ENCODE measurements around the gene TRIM14. TPM values are rescaled to one million over a fixed set of nuclear protein-coding genes. Genes with fewer than 3 reads are reported as not detected.
"Not testable (repeated sequence)": the region's sequence is repeated elsewhere in the genome, so short reads cannot be mapped to it uniquely, and the experiment has no call there.

TRIM14 gene
- total RNA-seq, 1 donor from 2014 or later: 9.4 TPM

DNA sequence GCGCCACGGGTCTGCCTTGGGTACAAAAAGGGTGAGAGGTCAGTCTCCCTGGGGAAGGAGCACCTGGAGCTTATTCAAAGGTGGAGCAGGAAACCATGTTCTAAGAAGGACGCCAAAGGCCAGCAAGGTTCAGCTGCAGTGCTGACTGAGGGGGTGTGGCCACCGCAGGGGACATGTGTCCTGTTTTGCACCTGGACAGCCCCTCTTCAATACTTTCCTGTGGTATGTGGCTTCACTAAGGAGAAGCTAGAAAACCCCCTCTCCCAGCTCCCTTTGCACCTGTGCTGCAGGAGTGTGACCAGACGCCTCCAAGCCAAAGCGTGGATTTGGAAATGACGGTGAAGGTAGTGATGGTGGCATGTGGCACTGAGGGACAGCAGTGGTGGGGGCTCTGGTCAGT is 23.6 kb downstream of the TRIM14 start:
- TF ChIP-seq, protein P1, sequence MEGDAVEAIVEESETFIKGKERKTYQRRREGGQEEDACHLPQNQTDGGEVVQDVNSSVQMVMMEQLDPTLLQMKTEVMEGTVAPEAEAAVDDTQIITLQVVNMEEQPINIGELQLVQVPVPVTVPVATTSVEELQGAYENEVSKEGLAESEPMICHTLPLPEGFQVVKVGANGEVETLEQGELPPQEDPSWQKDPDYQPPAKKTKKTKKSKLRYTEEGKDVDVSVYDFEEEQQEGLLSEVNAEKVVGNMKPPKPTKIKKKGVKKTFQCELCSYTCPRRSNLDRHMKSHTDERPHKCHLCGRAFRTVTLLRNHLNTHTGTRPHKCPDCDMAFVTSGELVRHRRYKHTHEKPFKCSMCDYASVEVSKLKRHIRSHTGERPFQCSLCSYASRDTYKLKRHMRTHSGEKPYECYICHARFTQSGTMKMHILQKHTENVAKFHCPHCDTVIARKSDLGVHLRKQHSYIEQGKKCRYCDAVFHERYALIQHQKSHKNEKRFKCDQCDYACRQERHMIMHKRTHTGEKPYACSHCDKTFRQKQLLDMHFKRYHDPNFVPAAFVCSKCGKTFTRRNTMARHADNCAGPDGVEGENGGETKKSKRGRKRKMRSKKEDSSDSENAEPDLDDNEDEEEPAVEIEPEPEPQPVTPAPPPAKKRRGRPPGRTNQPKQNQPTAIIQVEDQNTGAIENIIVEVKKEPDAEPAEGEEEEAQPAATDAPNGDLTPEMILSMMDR (IDR thresholded peaks at IDR 0.05; ENCODE audit: insufficient read depth, low read length, poor library complexity, severe bottlenecking): no peak
- no peak for DNase-seq (ENCODE audit: low read depth)
- H3K4me3 ChIP-seq (ENCODE audit: low read depth, low read length): no peak overlapping the region
- H3K27me3 ChIP-seq (ENCODE audit: control insufficient read depth, insufficient read depth, low read length): no peaks in the 10 kb centered on the region
- no peaks in the 10 kb centered on the region for H3K36me3 ChIP-seq (ENCODE audit: control insufficient read depth, insufficient read depth, low read length)

DNA sequence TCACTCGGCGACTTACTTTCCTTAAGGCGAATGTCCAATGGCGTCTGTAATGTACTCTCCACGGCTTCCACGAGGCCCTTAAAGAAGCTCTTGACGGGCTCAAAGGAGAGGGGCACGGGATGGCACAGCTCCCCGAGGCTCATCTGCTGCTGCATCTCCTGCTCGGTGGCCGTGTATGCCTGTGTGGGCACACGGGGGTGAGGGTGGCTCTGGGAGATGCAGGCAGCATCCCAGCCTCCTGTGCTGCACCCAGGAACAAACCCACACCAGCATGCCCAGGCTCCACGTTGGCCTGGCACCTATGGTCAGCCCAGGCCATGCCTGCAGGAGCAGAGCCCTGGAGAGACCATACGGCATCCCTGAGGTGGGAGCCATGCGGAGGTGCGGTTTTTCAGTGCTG is 24.2 kb downstream of the TRIM14 start:
- H3K27me3 ChIP-seq (ENCODE audit: control insufficient read depth, insufficient read depth, low read length): no peaks in the 10 kb centered on the region
- TF ChIP-seq, protein P1 (IDR thresholded peaks at IDR 0.05; ENCODE audit: insufficient read depth, low read length, poor library complexity, severe bottlenecking): no peak
- DNase-seq (ENCODE audit: low read depth): no peak
- H3K4me3 ChIP-seq (ENCODE audit: low read depth, low read length): no peak overlapping the region
- no peaks in the 10 kb centered on the region for H3K36me3 ChIP-seq (ENCODE audit: control insufficient read depth, insufficient read depth, low read length)

DNA sequence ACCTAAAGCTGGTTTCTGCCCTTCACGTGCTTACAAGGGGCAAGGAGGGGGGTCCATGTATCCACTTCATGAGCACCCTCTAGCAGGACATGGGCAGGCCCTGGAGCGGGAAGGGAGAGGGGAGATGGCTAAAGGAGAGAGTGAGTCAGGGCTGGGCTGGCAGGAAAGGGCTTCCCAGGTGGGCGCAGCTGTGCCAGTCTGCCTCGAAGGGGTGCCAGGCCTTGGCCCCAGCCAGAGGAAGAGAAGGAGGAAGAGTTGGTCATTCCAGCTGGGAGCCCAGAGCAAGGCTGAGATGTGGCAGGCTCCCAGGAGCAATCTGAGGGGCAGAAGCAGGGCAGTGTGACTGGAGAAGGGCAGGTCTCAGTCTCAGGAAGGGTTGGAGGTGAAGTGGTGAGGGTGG is 24.7 kb downstream of the TRIM14 start:
- no peak for DNase-seq (ENCODE audit: low read depth)
- H3K36me3 ChIP-seq (ENCODE audit: control insufficient read depth, insufficient read depth, low read length): no peaks in the 10 kb centered on the region
- no peak overlapping the region for H3K4me3 ChIP-seq (ENCODE audit: low read depth, low read length)
- TF ChIP-seq, protein P1 (IDR thresholded peaks at IDR 0.05; ENCODE audit: insufficient read depth, low read length, poor library complexity, severe bottlenecking): no peak
- no peaks in the 10 kb centered on the region for H3K27me3 ChIP-seq (ENCODE audit: control insufficient read depth, insufficient read depth, low read length)

DNA sequence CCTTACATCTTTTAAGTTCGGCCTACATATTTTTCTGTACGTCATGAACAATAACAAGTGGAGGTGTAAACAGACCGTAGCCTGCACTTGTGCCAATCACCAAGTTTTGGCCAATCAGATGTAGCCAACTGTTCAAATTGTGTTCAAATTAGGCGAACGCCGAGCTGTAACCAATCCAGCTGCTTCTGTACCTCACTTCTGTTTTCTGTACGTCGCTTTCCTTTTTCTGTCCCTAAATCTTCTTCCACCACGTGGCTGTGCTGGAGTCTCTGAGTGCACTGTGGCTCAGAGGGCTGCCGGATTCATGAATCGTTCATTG is 26.4 kb downstream of the TRIM14 start:
- DNase-seq (ENCODE audit: low read depth): no peak
- Histone ChIP-seq H3K27me3 (ENCODE audit: control insufficient read depth, insufficient read depth, low read length) (no peaks in the 10 kb centered on the region), H3K4me3 (ENCODE audit: low read depth, low read length) (no peak overlapping the region), H3K36me3 (ENCODE audit: control insufficient read depth, insufficient read depth, low read length) (no peaks in the 10 kb centered on the region)
- TF ChIP-seq, protein P1 (IDR thresholded peaks at IDR 0.05; ENCODE audit: insufficient read depth, low read length, poor library complexity, severe bottlenecking): no peak

DNA sequence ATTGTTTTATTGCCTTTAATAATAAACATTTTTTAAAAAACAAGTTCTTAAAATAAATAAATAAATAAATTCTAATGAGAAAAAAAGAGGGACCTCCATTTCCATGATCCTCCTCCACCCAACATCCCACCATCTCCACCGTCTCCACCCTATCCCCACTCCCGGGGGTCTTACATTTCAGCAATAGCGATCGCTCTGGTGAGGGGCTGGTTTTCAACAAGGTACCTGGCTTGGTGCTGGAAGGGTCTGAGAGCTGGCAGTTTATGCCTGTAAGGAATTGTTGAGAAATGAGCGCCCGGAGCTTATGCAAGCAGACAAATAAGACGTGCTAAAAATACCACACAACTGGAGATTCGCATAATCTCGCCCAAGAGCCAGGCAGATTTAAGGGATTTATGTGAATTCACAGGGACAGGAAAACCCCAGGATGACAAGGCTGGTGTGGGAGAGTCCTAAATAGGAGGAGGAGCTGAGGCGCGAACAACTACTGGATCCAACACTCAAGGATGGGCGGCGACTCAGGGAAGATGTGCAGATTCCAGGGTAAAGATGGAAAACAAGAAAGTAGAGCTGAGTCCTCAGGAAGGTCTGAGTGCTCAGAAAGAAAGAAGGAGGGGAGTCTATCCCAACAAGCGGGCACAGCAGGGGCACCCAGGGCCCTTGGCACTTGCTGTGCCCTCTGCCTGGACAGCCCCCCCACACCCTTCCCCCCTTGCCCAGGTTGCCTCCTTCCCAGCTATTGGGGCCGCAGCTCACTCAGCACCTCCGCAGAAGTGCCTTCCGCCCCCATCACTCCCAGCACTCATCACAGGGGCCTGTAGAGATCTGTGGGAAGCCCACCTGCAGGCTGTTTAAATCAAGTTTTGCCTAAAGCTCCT is 27.0 kb downstream of the TRIM14 start:
- H3K36me3 ChIP-seq (ENCODE audit: control insufficient read depth, insufficient read depth, low read length): no peaks in the 10 kb centered on the region
- DNase-seq (ENCODE audit: low read depth): no peak
- H3K27me3 ChIP-seq (ENCODE audit: control insufficient read depth, insufficient read depth, low read length): no peaks in the 10 kb centered on the region
- TF ChIP-seq, protein P1 (IDR thresholded peaks at IDR 0.05; ENCODE audit: insufficient read depth, low read length, poor library complexity, severe bottlenecking): no peak
- H3K4me3 ChIP-seq (ENCODE audit: low read depth, low read length): no peak overlapping the region

DNA sequence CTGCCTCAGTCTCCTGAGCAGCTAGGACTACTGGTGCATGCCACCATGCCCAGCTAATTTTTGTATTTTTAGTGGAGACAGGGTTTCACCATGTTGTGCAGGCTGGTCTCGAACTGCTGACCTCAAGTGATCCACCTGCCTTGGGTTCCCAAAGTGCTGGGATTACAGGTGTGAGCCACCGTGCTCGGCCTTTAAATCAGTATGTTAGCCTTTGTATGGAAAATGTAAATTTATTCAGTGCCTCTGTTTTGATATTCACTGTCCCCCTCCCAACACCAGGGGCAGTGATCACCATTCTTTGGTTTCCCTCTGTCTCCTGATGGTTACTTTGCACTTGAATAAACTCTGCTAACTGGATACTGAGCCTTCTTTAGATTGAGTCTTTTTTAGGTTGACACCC is 28.3 kb downstream of the TRIM14 start:
- H3K36me3 ChIP-seq (ENCODE audit: control insufficient read depth, insufficient read depth, low read length); DNase-seq (ENCODE audit: low read depth); H3K27me3 ChIP-seq (ENCODE audit: control insufficient read depth, insufficient read depth, low read length); H3K4me3 ChIP-seq (ENCODE audit: low read depth, low read length): not testable (repeated sequence)
